Measurements from ENCODE around the gene LRFN4.

Gene LRFN4

DNA sequence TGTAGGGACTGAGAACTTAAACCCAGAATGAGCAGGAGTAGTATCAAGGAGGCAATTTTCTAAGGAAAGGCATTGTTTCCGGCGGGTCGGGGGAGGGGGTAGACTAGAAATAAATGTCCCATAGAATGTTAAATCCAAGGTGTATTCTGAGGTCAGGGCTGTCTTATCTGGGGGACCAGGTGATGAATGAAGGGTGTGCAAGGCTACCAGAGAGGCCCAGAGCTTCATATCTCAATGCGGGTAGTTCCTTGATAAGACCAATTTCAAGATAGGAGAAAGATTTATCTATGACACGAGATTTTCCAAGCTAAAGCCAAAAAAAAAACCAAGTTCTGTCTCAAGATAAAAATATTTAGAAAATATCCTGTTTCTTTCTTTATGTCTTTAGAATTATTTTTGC lies 21.9 kb upstream of the LRFN4 start:
- H3K27me3 ChIP-seq, result no peaks in the 10 kb centered on the region
- H3K4me3 ChIP-seq (ENCODE audit: low read depth in 1 of 2, low read length in 1 of 2), result no peak overlapping the region
- H3K9me3 ChIP-seq, result no peaks in the 10 kb centered on the region
- H3K27ac ChIP-seq, result no peak overlapping the region
- H3K36me3 ChIP-seq, result peaks cover 17% of the 10 kb centered on the region
- peaks cover 1 to 3% of the 10 kb centered on the region in 2 experiments for H3K4me1 ChIP-seq (ENCODE audit: control insufficient read depth in 1 of 2, insufficient read depth in 1 of 2, low read depth in 1 of 2, low read length in 1 of 2)
- TF ChIP-seq, protein P1, sequence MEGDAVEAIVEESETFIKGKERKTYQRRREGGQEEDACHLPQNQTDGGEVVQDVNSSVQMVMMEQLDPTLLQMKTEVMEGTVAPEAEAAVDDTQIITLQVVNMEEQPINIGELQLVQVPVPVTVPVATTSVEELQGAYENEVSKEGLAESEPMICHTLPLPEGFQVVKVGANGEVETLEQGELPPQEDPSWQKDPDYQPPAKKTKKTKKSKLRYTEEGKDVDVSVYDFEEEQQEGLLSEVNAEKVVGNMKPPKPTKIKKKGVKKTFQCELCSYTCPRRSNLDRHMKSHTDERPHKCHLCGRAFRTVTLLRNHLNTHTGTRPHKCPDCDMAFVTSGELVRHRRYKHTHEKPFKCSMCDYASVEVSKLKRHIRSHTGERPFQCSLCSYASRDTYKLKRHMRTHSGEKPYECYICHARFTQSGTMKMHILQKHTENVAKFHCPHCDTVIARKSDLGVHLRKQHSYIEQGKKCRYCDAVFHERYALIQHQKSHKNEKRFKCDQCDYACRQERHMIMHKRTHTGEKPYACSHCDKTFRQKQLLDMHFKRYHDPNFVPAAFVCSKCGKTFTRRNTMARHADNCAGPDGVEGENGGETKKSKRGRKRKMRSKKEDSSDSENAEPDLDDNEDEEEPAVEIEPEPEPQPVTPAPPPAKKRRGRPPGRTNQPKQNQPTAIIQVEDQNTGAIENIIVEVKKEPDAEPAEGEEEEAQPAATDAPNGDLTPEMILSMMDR (IDR thresholded peaks at IDR 0.05), result no peak

DNA sequence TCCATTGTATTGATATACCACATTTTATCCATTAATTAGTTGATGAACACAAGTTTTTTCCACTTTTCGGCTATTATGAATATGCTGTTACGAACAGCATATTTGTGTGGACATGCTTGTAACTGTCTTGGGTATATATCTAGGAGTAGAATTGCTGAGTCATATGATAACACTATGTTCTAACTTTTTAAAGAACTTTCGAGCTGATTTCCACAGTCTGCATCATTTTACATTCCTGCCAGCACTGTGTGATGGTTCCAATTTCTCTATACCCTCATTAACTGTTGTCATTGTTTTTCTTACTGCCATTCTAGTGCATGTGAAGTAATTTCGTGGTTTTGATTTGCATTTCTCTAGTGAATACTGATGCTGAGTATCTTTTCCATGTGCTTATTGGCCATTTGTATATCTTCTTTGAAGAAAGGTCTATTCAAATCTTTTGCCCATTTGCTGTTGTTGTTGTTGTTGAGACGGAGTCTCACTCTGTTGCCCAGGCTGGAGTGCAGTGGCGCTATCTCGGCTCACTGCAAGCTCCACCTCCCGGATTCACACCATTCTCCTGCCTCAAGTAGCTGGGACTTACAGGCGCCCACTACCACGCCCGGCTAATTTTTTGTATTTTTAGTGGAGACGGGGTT lies 21.0 kb upstream of the LRFN4 start:
- H3K4me1 ChIP-seq (ENCODE audit: control insufficient read depth in 1 of 2, insufficient read depth in 1 of 2, low read depth in 1 of 2, low read length in 1 of 2), result peaks cover 9% of the 10 kb centered on the region in 2 experiments
- TF ChIP-seq, protein P1 (IDR thresholded peaks at IDR 0.05), result no peak
- no peaks in the 10 kb centered on the region for H3K9me3 ChIP-seq
- no peak overlapping the region for H3K4me3 ChIP-seq (ENCODE audit: low read depth in 1 of 2, low read length in 1 of 2)
- peaks cover 17% of the 10 kb centered on the region for H3K36me3 ChIP-seq
- H3K27ac ChIP-seq, result no peak overlapping the region
- no peaks in the 10 kb centered on the region for H3K27me3 ChIP-seq

DNA sequence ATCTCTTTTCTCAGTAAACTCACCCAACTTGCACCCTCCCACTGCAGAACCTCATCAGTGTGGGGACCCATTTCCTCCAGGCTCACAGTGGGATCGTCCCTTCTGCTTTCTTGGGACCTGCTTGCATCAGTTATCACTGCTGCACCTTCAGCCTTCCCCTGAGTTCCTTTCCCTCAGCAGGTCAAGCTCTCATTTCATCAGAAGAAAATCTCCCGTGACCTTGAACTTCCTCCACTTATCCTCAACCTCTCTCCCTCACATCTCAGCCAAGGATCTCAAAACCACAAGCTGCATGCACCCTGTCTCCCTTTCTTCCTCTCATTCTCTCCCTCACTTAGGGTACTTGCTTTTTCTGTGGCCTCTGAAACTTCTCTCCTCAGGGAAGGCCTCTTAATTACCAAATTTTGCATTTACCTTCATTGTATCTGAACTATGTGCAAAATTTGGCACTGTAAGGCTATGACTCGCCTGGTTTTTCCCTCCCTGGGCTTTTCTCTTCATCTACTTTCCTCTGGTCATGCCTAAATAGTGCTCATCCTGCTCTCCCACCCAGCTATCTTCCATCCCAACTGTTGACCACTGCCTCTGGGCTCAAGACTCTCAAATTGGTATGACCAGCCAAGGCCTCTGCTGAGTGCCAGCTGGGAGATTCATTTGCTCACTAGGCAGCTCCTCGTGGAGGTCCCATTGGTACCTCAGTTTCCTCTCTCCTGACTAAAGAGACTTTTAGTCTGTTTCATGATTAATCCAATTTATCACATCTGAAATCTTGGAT lies 16.4 kb upstream of the LRFN4 start:
- Histone ChIP-seq H3K4me1 (ENCODE audit: control insufficient read depth in 1 of 2, insufficient read depth in 1 of 2, low read depth in 1 of 2, low read length in 1 of 2) (peaks cover 33 to 36% of the 10 kb centered on the region in 2 experiments), H3K9me3 (no peaks in the 10 kb centered on the region), H3K4me3 (ENCODE audit: low read depth in 1 of 2, low read length in 1 of 2) (no peak overlapping the region), H3K27ac (peak overlapping the region; percentile 39), H3K36me3 (peaks cover 25% of the 10 kb centered on the region), H3K27me3 (no peaks in the 10 kb centered on the region)
- TF ChIP-seq, protein P1 (IDR thresholded peaks at IDR 0.05), result no peak

DNA sequence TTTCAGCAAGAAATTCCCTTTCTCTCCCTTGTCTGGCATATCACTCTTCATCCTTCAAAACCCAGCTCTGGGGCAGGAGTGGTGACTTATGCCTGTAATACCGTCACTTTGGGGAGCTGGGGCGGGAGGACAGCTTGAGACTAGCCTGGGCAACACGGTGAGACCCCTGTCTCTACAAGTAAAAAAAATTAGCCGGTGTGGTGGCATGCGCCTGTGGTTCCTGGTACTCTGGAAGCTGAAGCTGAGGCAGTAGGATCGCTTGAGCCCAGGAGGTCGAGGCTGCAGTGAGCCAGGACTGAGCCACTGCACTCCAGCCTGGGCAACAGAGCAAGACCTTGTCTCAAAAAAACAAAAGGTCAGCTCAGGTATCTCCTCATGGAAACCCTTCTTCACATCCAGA lies 15.0 kb upstream of the LRFN4 start:
- Histone ChIP-seq H3K27ac (peak overlapping the region; percentile 99), H3K4me3 (ENCODE audit: low read depth in 1 of 2, low read length in 1 of 2) (peak overlapping the region; percentile 71 to 99)

DNA sequence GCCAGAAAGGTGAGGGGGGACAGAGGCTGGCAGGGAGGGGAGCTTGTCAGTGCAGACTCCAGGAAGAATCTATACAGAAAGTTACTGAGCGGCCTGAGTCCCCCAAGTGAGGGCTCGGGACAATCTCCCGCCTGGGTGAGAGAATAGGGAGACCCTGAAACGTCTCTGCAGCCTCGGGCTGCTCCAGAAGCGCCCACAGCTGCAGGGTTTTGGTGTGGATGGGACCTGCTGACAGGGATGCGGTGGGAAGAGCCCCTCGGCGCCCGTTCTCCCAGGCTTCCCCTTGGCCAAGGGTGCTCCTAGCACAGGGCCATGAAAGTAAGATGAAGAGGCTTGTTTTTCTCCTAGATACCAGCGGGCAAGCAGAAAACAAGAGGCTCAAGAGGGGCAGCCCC lies 14.4 kb upstream of the LRFN4 start:
- Histone ChIP-seq H3K36me3 (peaks cover 44% of the 10 kb centered on the region), H3K4me1 (ENCODE audit: control insufficient read depth in 1 of 2, insufficient read depth in 1 of 2, low read depth in 1 of 2, low read length in 1 of 2) (peaks cover 33 to 36% of the 10 kb centered on the region in 2 experiments)
- TF ChIP-seq, protein P1 (IDR thresholded peaks at IDR 0.05), result no peak

More for the DNA sequence above, 15.0 kb upstream of the LRFN4 start:
- Histone ChIP-seq H3K36me3 (peaks cover 39% of the 10 kb centered on the region), H3K9me3 (no peaks in the 10 kb centered on the region), H3K27me3 (no peaks in the 10 kb centered on the region), H3K4me1 (ENCODE audit: control insufficient read depth in 1 of 2, insufficient read depth in 1 of 2, low read depth in 1 of 2, low read length in 1 of 2) (peaks cover 33 to 36% of the 10 kb centered on the region in 2 experiments)
- TF ChIP-seq, protein P1 (IDR thresholded peaks at IDR 0.05), result no peak

More for the DNA sequence above, 14.4 kb upstream of the LRFN4 start:
- peak overlapping the region; percentile 99 for H3K27ac ChIP-seq
- peak overlapping the region; percentile 71 to 99 for H3K4me3 ChIP-seq (ENCODE audit: low read depth in 1 of 2, low read length in 1 of 2)
- no peaks in the 10 kb centered on the region for H3K9me3 ChIP-seq
- no peaks in the 10 kb centered on the region for H3K27me3 ChIP-seq
